Ovary (tissue), 9 donors: ENCODE data around the gene KRTAP13-4. TPM values are rescaled to one million over a fixed set of nuclear protein-coding genes. Genes with fewer than 3 reads are reported as not detected.

ENCODE experiments used
- DNase-seq, 5 donors: peaks; one replicate each; pipeline ENCODE4 v3.0.0-alpha.2; 2019 to 2020
- H3K27ac ChIP-seq, 2 donors: fragments of 200-600 bp; one replicate each; pipeline versions ENCODE4 v1.5.1 to v1.8.0; 2019 to 2022
- H3K27me3 ChIP-seq: fragments of 200-600 bp; one replicate; pipeline ENCODE4 v1.8.0; 2022
- H3K36me3 ChIP-seq: fragments of 200-600 bp; sonication (generic); one replicate; pipeline ENCODE4 v1.5.1; 2019
- H3K4me1 ChIP-seq: one replicate; pipeline ENCODE4 v1.8.1; 2013; ENCODE audit warnings: mild to moderate bottlenecking, moderate library complexity; ENCODE audit not compliant: insufficient read depth
- H3K4me3 ChIP-seq: fragments of 200-600 bp; sonication (generic); one replicate; pipeline ENCODE4 v1.5.1; 2017
- H3K9me3 ChIP-seq, 2 donors: fragments of 200-600 bp in 1 of 2; sonication (generic) in 1 of 2; one replicate each; pipeline versions ENCODE4 v1.5.1 to v1.8.1; 2013 to 2019; ENCODE audit warnings: mild to moderate bottlenecking in 1 of 2, moderate library complexity in 1 of 2
- CTCF ChIP-seq, 3 donors: fragments of 450-650 bp in 2 of 3; fragments of 200-600 bp in 1 of 3; IDR thresholded peaks; one replicate each; pipeline versions ENCODE4 v1.5.1 to v1.8.0; 2016 to 2022; ENCODE audit warnings: antibody characterized with exemption in 3 of 3, mild to moderate bottlenecking in 1 of 3
- EP300 ChIP-seq: sonication (generic); formaldehyde crosslinking; IDR thresholded peaks from one replicate; pipeline ENCODE4 v1.6.1; 2017; ENCODE audit warnings: antibody characterized with exemption
- POLR2A ChIP-seq: fragments of 450-650 bp; IDR thresholded peaks from one replicate; pipeline ENCODE4 v1.6.1; 2017; ENCODE audit warnings: antibody characterized with exemption, mild to moderate bottlenecking, moderate library complexity
- WGBS, 3 donors: extraction: QIAGEN DNeasy Blood & Tissue Kit in 1 of 3; methylation state at CpG; one replicate each; pipeline versions ENCODE4 v1.1.5 to v1.1.7; 2013 to 2017; 5-methylcytosine and 5-hydroxymethylcytosine counted together
- intact Hi-C, 4 donors: fragments of 100-400 bp; cut with DNase I; formaldehyde crosslinking; loops; one replicate each; pipeline versions ENCODE4 v1.11.0 to v1.15.1; 2022 to 2023
- polyA plus RNA-seq, 2 donors: library from polyadenylated mRNA; stranded (reverse); fragments of 200-250 nt in 1 of 2; fragments of 350-450 nt in 1 of 2; fragmentation: Illumina TruSeq in 1 of 2; extraction: RNeasy Lipid Tissue Mini Kit (QIAGEN cat#74804) in 1 of 2; gene quantifications; one replicate each; pipeline ENCODE4 v1.2.3, GENCODE V29; 2013 to 2014
- total RNA-seq, 7 donors: library from RNA; depleted of rRNA in 2 of 7; stranded (reverse); fragments of >200 nt in 2 of 7; fragmentation: NEBNext Ultra II Directional in 3 of 7; extraction: Animal tissue kit (Norgen Biotek cat#: 25700) in 3 of 7; gene quantifications; one replicate each; pipeline versions ENCODE4 v1.1.0 to v1.2.4, GENCODE V29; 2016 to 2023
- donor health status: DM: no; HTN: no; CAD: no; lungs with moderate emphysema.
- donor health status: DM: no; HTN: no; CAD: no.
- donor health status: Bipolar disorder and iron deficiency.
- donor health status: DM: yes; HTN: yes; CAD: no.
- donor health status: DM: no; HTN: no; CAD: no.
- donor health status: DM: yes; HTN: yes; CAD: no.

The KRTAP13-4 gene
- total and polyA plus RNA-seq, 9 donors: not detected

GRCh38 chr21:30444204-30444603 is 14.2 kb downstream of the KRTAP13-4 start:
- intact Hi-C loops: no loop called here
- TF ChIP-seq POLR2A (no peak), EP300 (no peak), CTCF (IDR thresholded peaks at IDR 0.05) (no peak)
- no peak overlapping the region for H3K4me3 ChIP-seq
- H3K36me3 ChIP-seq: no peaks in the 10 kb centered on the region
- no peak for DNase-seq
- no peaks in the 10 kb centered on the region for H3K4me1 ChIP-seq
- no peaks in the 10 kb centered on the region for H3K9me3 ChIP-seq
- 27 to 58% (median 52%) methylated on average over 1 of the region's 1 CpG for WGBS, 3 donors
- H3K27ac ChIP-seq: no peak overlapping the region
- H3K27me3 ChIP-seq: no peaks in the 10 kb centered on the region

GRCh38 chr21:30447056-30447455 is 17.0 kb downstream of the KRTAP13-4 start:
- Histone ChIP-seq H3K36me3 (no peaks in the 10 kb centered on the region), H3K27ac (no peak overlapping the region), H3K4me1 (no peaks in the 10 kb centered on the region), H3K9me3 (no peaks in the 10 kb centered on the region), H3K4me3 (no peak overlapping the region), H3K27me3 (no peaks in the 10 kb centered on the region)
- DNase-seq: no peak
- 30 to 47% (median 39%) methylated on average over 4 of the region's 4 CpGs for WGBS, 3 donors
- TF ChIP-seq EP300 (no peak), CTCF (IDR thresholded peaks at IDR 0.05) (no peak), POLR2A (no peak)
- intact Hi-C loops: no loop called here

- no peak for DNase-seq
- WGBS, 3 donors: 85 to 89% (median 88%) methylated on average over 3 of the region's 3 CpGs
- no peak overlapping the region for H3K27ac ChIP-seq
- H3K4me3 ChIP-seq: no peak overlapping the region
- H3K27me3 ChIP-seq: no peaks in the 10 kb centered on the region
- intact Hi-C loops: no loop called here
- no peaks in the 10 kb centered on the region for H3K9me3 ChIP-seq
- no peaks in the 10 kb centered on the region for H3K36me3 ChIP-seq
- TF ChIP-seq CTCF (IDR thresholded peaks at IDR 0.05) (no peak), EP300 (no peak), POLR2A (no peak)
- H3K4me1 ChIP-seq: no peaks in the 10 kb centered on the region
Measured at GRCh38 chr21:30448514-30448913, 18.5 kb downstream of the KRTAP13-4 start.

GRCh38 chr21:30463713-30464112 is 33.7 kb downstream of the KRTAP13-4 start:
- H3K9me3 ChIP-seq: no peaks in the 10 kb centered on the region
- DNase-seq: no peak
- no peaks in the 10 kb centered on the region for H3K36me3 ChIP-seq
- no peak overlapping the region for H3K27ac ChIP-seq
- intact Hi-C loops: no loop called here
- WGBS, 3 donors: 67 to 72% (median 67%) methylated on average over 3 of the region's 3 CpGs
- H3K27me3 ChIP-seq: no peaks in the 10 kb centered on the region
- no peak for TF ChIP-seq CTCF (IDR thresholded peaks at IDR 0.05)
- TF ChIP-seq POLR2A: no peak
- no peak for TF ChIP-seq EP300
- no peaks in the 10 kb centered on the region for H3K4me1 ChIP-seq
- H3K4me3 ChIP-seq: no peak overlapping the region
